ENCODE measurements around the gene AFG1L. TPM values are rescaled to one million over a fixed set of nuclear protein-coding genes. Genes with fewer than 3 reads are reported as not detected.
"Not testable (repeated sequence)": the region's sequence is repeated elsewhere in the genome, so short reads cannot be mapped to it uniquely, and the experiment has no call there.

AFG1L gene
- total RNA-seq, 2 donors from 2014 or later, result 10.5 to 11.1 TPM

DNA sequence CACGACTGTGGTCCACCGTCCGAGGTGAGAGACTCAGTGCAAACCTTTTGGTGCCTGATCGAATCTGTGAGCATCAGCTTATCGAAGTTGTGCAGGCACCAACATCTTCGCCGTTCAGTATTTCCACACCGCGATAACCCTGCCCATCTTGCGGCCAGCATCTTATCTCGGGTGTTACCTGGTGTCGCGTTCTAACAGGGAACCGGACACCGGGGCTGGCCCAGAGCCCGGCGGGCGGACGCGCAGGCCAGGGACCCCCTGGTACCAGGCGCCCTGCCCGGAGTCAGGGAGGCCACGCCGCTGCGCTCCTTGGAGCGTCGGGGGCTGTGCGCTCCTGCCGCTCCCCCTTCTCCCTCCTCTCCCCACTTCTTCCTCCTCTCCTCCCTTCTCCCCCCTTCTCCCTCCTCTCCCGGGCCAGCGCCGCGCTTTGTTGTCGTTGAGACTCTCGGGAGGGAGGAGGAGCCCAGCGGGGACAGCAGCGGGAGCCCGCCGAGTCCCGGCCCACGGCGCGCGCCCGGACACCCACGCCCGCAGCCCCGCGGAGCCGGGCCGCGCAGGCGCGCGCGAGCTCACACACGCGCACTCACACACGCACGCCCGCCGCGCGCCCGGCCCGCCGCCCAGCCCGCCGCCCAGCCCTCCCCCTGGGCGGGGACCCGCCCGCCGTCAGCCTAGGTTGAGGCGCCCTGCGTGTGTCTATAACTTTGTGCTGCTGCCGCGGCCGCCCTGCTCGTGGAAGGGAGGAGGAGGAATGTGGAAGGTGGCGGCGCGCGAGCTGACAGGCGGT lies 264.4 kb downstream of the AFG1L start:
- H3K9me3 ChIP-seq (ENCODE audit: control insufficient read depth, low read length), result no peaks in the 10 kb centered on the region
- H3K27me3 ChIP-seq (ENCODE audit: control insufficient read depth, insufficient read depth, low read length, poor library complexity, severe bottlenecking), result peaks cover 31% of the 10 kb centered on the region
- Mint-ChIP-seq H3K4me1 (peaks cover 21% of the 10 kb centered on the region), H3K36me3 (ENCODE audit: low read depth) (no peaks in the 10 kb centered on the region), H3K4me3 (peak overlapping the region; percentile 87), H3K27ac (peak overlapping the region; percentile 96), H3K9me3 (no peaks in the 10 kb centered on the region), H3K27me3 (ENCODE audit: insufficient read depth) (peaks cover 28% of the 10 kb centered on the region)
- peak overlapping the region; percentile 93 for H3K4me3 ChIP-seq (ENCODE audit: low read length)
- DNase-seq, result peak; percentile 86
- no peaks in the 10 kb centered on the region for H3K36me3 ChIP-seq (ENCODE audit: control insufficient read depth, insufficient read depth, low read length)
- H3K9ac ChIP-seq (ENCODE audit: extremely low read depth, low read length, poor library complexity, severe bottlenecking), result peak overlapping the region; percentile 58
- no peaks in the 10 kb centered on the region for H3K4me1 ChIP-seq (ENCODE audit: control insufficient read depth, insufficient read depth, low read length)
- WGBS, 2 experiments (ENCODE audit: insufficient coverage in 1 of 2, insufficient read length in 1 of 2), result 0 to 1% methylated on average over 13 to 84 of the region's 84 CpGs
- TF ChIP-seq, protein P1, sequence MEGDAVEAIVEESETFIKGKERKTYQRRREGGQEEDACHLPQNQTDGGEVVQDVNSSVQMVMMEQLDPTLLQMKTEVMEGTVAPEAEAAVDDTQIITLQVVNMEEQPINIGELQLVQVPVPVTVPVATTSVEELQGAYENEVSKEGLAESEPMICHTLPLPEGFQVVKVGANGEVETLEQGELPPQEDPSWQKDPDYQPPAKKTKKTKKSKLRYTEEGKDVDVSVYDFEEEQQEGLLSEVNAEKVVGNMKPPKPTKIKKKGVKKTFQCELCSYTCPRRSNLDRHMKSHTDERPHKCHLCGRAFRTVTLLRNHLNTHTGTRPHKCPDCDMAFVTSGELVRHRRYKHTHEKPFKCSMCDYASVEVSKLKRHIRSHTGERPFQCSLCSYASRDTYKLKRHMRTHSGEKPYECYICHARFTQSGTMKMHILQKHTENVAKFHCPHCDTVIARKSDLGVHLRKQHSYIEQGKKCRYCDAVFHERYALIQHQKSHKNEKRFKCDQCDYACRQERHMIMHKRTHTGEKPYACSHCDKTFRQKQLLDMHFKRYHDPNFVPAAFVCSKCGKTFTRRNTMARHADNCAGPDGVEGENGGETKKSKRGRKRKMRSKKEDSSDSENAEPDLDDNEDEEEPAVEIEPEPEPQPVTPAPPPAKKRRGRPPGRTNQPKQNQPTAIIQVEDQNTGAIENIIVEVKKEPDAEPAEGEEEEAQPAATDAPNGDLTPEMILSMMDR (conservative IDR thresholded peaks at IDR 0.05), result no peak
- peak overlapping the region; percentile 88 for H3K27ac ChIP-seq (ENCODE audit: low read depth, low read length)

DNA sequence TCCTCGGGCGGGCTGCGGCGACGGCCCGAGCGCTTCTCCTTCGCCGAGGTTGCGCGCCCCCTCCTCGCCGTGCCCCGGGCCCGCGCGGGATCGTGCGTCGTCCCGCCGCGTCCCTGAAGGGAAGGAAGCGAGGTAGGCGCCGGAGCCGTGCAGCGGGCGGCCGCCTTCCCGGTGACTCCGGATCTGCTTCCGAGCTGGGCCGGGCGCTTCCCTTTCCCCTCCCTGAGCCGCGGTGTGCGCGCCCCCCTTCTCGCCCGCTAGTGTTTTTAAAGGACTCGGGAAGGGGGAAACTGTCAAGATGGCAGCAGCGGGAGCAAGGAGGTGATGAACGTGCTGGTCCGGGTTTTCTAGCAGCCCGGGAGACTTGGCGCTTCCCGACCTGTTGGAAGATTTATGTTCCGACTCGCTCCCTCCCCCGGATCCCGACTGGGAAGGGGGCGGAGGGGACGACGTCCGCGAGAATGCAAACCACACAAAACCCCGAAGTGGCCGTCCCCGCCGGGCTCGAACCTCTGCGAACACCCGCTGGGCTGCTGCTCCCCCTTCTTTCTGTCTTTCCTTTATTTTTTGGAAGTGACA lies 265.1 kb downstream of the AFG1L start:
- Histone ChIP-seq H3K4me3 (ENCODE audit: low read length) (peak overlapping the region; percentile 93), H3K9me3 (ENCODE audit: control insufficient read depth, low read length) (no peaks in the 10 kb centered on the region), H3K9ac (ENCODE audit: extremely low read depth, low read length, poor library complexity, severe bottlenecking) (peak overlapping the region; percentile 75), H3K27ac (ENCODE audit: low read depth, low read length) (peak overlapping the region; percentile 88), H3K36me3 (ENCODE audit: control insufficient read depth, insufficient read depth, low read length) (no peaks in the 10 kb centered on the region), H3K27me3 (ENCODE audit: control insufficient read depth, insufficient read depth, low read length, poor library complexity, severe bottlenecking) (peaks cover 24% of the 10 kb centered on the region), H3K4me1 (ENCODE audit: control insufficient read depth, insufficient read depth, low read length) (no peaks in the 10 kb centered on the region)
- Mint-ChIP-seq H3K4me3 (peak overlapping the region; percentile 87), H3K4me1 (peaks cover 28% of the 10 kb centered on the region), H3K36me3 (ENCODE audit: low read depth) (no peaks in the 10 kb centered on the region), H3K27ac (peak overlapping the region; percentile 89), H3K27me3 (ENCODE audit: insufficient read depth) (peaks cover 26% of the 10 kb centered on the region), H3K9me3 (no peaks in the 10 kb centered on the region)
- DNase-seq, result peak; percentile 90
- 0% methylated on average over 11 to 64 of the region's 64 CpGs for WGBS, 2 experiments (ENCODE audit: insufficient coverage in 1 of 2, insufficient read length in 1 of 2)
- TF ChIP-seq, protein P1 (conservative IDR thresholded peaks at IDR 0.05), result no peak

DNA sequence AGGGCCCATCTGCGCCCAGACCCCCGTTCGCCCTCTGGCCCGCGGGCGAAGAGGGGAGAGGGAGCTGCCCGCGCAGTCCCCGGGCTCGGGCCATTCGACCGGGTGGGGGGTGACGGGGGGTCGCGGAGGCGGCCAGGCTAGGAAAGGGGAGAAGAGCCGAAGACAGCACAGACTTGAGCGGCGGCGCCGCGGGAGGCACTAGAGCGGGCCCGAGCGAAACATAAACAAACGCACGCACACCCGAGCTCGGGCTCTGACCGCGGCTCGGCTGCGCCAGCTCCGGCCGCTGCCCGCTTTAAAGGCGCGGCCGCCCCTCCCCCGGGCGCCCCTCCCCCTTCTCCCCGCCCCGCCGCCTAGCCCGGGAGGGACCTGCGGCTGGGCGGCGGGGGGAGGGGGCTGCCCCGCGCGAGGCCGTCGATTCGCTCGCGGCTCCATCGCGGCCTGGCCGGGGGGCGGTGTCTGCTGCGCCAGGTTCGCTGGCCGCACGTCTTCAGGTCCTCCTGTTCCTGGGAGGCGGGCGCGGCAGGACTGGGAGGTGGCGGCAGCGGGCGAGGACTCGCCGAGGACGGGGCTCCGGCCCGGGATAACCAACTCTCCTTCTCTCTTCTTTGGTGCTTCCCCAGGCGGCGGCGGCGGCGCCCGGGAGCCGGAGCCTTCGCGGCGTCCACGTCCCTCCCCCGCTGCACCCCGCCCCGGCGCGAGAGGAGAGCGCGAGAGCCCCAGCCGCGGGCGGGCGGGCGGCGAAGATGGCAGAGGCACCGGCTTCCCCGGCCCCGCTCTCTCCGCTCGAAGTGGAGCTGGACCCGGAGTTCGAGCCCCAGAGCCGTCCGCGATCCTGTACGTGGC lies 265.8 kb downstream of the AFG1L start, which contains the start of gene FOXO3:
FOXO3 (plus strand) TSS at position 455 of the 846 bp plus-strand sequence; CDS start at position 747, 292 bp downstream.
- TF ChIP-seq, protein P1 (conservative IDR thresholded peaks at IDR 0.05), result no peak
- H3K9ac ChIP-seq (ENCODE audit: extremely low read depth, low read length, poor library complexity, severe bottlenecking), result peak within 1 kb of the TSS; percentile 81
- Mint-ChIP-seq H3K27me3 (ENCODE audit: insufficient read depth) (peaks cover 19% of the 10 kb centered on the region), H3K36me3 (ENCODE audit: low read depth) (no peaks in the 10 kb centered on the region), H3K9me3 (no peaks in the 10 kb centered on the region), H3K27ac (peak within 1 kb of the TSS; percentile 95), H3K4me1 (peaks cover 32% of the 10 kb centered on the region), H3K4me3 (peak within 1 kb of the TSS; percentile 87)
- peak within 1 kb of the TSS; percentile 93 for H3K4me3 ChIP-seq (ENCODE audit: low read length)
- no peaks in the 10 kb centered on the region for H3K4me1 ChIP-seq (ENCODE audit: control insufficient read depth, insufficient read depth, low read length)
- H3K36me3 ChIP-seq (ENCODE audit: control insufficient read depth, insufficient read depth, low read length), result no peaks in the 10 kb centered on the region
- H3K27ac ChIP-seq (ENCODE audit: low read depth, low read length), result peak within 1 kb of the TSS; percentile 88
- peak; percentile 96 for DNase-seq
- WGBS, 2 experiments (ENCODE audit: insufficient coverage in 1 of 2, insufficient read length in 1 of 2), result 0% methylated on average over 22 to 105 of the region's 110 CpGs
- H3K9me3 ChIP-seq (ENCODE audit: control insufficient read depth, low read length), result no peaks in the 10 kb centered on the region
- peaks cover 17% of the 10 kb centered on the region for H3K27me3 ChIP-seq (ENCODE audit: control insufficient read depth, insufficient read depth, low read length, poor library complexity, severe bottlenecking)

DNA sequence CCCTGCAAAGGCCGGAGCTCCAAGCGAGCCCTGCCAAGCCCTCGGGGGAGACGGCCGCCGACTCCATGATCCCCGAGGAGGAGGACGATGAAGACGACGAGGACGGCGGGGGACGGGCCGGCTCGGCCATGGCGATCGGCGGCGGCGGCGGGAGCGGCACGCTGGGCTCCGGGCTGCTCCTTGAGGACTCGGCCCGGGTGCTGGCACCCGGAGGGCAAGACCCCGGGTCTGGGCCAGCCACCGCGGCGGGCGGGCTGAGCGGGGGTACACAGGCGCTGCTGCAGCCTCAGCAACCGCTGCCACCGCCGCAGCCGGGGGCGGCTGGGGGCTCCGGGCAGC lies 266.4 kb downstream of the AFG1L start:
- WGBS, 2 experiments (ENCODE audit: insufficient coverage in 1 of 2, insufficient read length in 1 of 2), result 0% methylated on average over 19 of the region's 40 CpGs; no CpG with 5 or more reads in 1 of the 2 experiments
- peak; percentile 59 for DNase-seq
- not testable (repeated sequence) for H3K27ac ChIP-seq (ENCODE audit: low read depth, low read length); H3K36me3 Mint-ChIP-seq (ENCODE audit: low read depth); H3K27ac Mint-ChIP-seq; H3K4me1 ChIP-seq (ENCODE audit: control insufficient read depth, insufficient read depth, low read length); H3K36me3 ChIP-seq (ENCODE audit: control insufficient read depth, insufficient read depth, low read length); H3K9me3 Mint-ChIP-seq; H3K9me3 ChIP-seq (ENCODE audit: control insufficient read depth, low read length)
- H3K4me1 Mint-ChIP-seq, result peaks cover 32% of the 10 kb centered on the region
- Histone ChIP-seq H3K27me3 (ENCODE audit: control insufficient read depth, insufficient read depth, low read length, poor library complexity, severe bottlenecking) (peaks cover 11% of the 10 kb centered on the region), H3K4me3 (ENCODE audit: low read length) (peak overlapping the region; percentile 81), H3K9ac (ENCODE audit: extremely low read depth, low read length, poor library complexity, severe bottlenecking) (peak overlapping the region; percentile 81)
- peaks cover 14% of the 10 kb centered on the region for H3K27me3 Mint-ChIP-seq (ENCODE audit: insufficient read depth)
- peak overlapping the region; percentile 87 for H3K4me3 Mint-ChIP-seq

All from endodermal cell (in vitro differentiated cells).